Uterus (tissue), 4 donors: Measurements from ENCODE around the gene LYRM2. TPM values are rescaled to one million over a fixed set of nuclear protein-coding genes. Genes with fewer than 3 reads are reported as not detected.

Source experiments
- DNase-seq, 2 donors: peaks; one replicate each; pipeline ENCODE4 v3.0.0-alpha.2; 2019 to 2020
- H3K27ac ChIP-seq, 2 donors: fragments of 200-600 bp; sonication (generic); 1 replicate in 1 of 2; 2 replicates in 1 of 2; pipeline ENCODE4 v1.5.1; 2016 to 2018
- H3K27me3 ChIP-seq, 2 donors: fragments of 200-600 bp; sonication (generic); one replicate each; pipeline ENCODE4 v1.5.1; 2018 to 2019; ENCODE audit warnings: control low read depth in 1 of 2
- H3K36me3 ChIP-seq, 2 donors: fragments of 200-600 bp; sonication (generic); one replicate each; pipeline ENCODE4 v1.5.1; 2019; ENCODE audit warnings: control low read depth in 1 of 2
- H3K4me1 ChIP-seq, 2 donors: fragments of 200-600 bp; sonication (generic); one replicate each; pipeline ENCODE4 v1.5.1; 2018 to 2019; ENCODE audit warnings: control low read depth in 1 of 2
- H3K4me3 ChIP-seq, 2 donors: fragments of 200-600 bp; sonication (generic); 1 replicate in 1 of 2; 2 replicates in 1 of 2; pipeline ENCODE4 v1.5.1; 2018 to 2019; ENCODE audit warnings: mild to moderate bottlenecking in 1 of 2
- H3K9me3 ChIP-seq, 2 donors: fragments of 200-600 bp; sonication (generic); one replicate each; pipeline ENCODE4 v1.5.1; 2019; ENCODE audit warnings: control low read depth in 1 of 2
- POLR2A ChIP-seq, 2 donors: fragments of 450-650 bp; IDR thresholded peaks; one replicate each; pipeline ENCODE4 v1.6.1; 2016; ENCODE audit warnings: antibody characterized with exemption in 2 of 2, mild to moderate bottlenecking in 1 of 2, moderate library complexity in 1 of 2
- intact Hi-C: fragments of 100-400 bp; cut with DNase I; formaldehyde crosslinking; loops from one replicate; pipeline ENCODE4 v1.15.1; 2023; ENCODE audit warnings: low total_unique reads
- total RNA-seq, 4 donors: library from RNA; depleted of rRNA in 3 of 4; stranded (reverse); fragments of >200 nt in 3 of 4; gene quantifications; one replicate each; pipeline versions ENCODE4 v1.1.0 to v1.2.4, GENCODE V29; 2014 to 2023
- TF ChIP-seq, protein P1 (sequence below), 4 experiments: fragments of 200-600 bp in 2 of 4; fragments of 450-650 bp in 2 of 4; sonication (generic) in 2 of 4; IDR thresholded peaks; one replicate each; pipeline ENCODE4 v1.5.1; 2016 to 2019; ENCODE audit warnings: antibody characterized with exemption in 4 of 4, mild to moderate bottlenecking in 2 of 4, moderate library complexity in 1 of 4
- donor health status: DM: yes; HTN: yes; CAD: no.

The LYRM2 gene
- total RNA-seq, 4 donors from 2014 or later: 2.3 to 35.7 (median 12.2) TPM

DNA sequence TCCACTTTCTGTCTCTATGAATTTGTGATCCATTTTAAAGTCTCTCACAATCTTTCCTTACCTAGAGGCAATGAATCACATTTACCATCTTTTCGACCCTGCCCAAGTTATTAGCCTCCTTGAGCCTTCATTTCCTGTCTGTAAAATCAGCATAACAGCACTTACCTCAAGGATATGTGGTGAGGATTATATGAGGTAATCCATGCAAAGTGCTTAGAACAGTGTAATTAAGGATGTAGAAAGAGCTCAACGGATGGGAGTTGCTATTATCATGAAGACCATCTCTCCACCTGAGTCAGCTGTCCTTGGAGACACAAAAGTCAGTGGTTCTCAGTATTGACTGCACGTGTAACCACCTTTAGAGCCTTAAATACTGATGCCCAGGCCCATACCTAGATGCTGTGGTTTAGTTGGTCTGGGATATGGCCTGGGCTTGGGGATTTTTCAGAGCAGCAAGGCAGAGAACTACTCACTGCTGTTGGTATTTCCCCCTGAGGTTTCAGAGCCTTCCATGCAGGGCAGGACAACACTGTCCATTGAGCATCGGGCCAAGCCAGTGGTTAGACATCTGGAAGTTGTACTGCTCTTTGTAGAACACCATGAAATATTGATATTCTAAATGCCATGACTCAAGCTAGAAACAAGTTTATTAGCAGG is 55.8 kb downstream of the LYRM2 start:
- Histone ChIP-seq H3K9me3 (no peaks in the 10 kb centered on the region), H3K4me1 (no peaks in the 10 kb centered on the region), H3K4me3 (no peak overlapping the region), H3K36me3 (no peaks in the 10 kb centered on the region), H3K27me3 (no peaks in the 10 kb centered on the region), H3K27ac (no peak overlapping the region)
- TF ChIP-seq POLR2A (IDR thresholded peaks at IDR 0.05): no peak
- TF ChIP-seq, protein P1, sequence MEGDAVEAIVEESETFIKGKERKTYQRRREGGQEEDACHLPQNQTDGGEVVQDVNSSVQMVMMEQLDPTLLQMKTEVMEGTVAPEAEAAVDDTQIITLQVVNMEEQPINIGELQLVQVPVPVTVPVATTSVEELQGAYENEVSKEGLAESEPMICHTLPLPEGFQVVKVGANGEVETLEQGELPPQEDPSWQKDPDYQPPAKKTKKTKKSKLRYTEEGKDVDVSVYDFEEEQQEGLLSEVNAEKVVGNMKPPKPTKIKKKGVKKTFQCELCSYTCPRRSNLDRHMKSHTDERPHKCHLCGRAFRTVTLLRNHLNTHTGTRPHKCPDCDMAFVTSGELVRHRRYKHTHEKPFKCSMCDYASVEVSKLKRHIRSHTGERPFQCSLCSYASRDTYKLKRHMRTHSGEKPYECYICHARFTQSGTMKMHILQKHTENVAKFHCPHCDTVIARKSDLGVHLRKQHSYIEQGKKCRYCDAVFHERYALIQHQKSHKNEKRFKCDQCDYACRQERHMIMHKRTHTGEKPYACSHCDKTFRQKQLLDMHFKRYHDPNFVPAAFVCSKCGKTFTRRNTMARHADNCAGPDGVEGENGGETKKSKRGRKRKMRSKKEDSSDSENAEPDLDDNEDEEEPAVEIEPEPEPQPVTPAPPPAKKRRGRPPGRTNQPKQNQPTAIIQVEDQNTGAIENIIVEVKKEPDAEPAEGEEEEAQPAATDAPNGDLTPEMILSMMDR (IDR thresholded peaks at IDR 0.05): no peak
- no peak for DNase-seq
- intact Hi-C loops: no loop called here

DNA sequence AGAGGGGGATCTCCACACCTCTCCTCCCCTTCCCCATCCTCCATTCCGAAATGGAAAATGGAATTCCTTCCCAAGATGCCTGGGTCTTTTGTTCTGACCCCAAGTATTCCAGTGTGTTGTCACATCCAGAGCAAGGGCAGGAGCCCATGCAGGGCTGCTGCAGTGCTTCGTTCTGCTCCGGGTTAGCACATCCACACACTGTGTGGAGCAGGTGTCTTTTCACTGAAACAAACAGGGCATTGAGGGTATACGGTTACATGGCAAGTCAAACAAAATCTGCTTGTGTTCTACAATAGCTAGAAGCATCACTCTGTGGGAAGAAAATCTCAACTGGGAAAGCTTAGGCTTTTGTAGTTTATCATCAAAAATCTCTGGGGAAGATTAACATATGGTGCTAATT is 56.9 kb downstream of the LYRM2 start:
- Histone ChIP-seq H3K27ac (no peak overlapping the region), H3K36me3 (no peaks in the 10 kb centered on the region), H3K4me1 (no peaks in the 10 kb centered on the region), H3K4me3 (no peak overlapping the region), H3K9me3 (no peaks in the 10 kb centered on the region), H3K27me3 (no peaks in the 10 kb centered on the region)
- TF ChIP-seq, protein P1 (IDR thresholded peaks at IDR 0.05): no peak
- no peak for TF ChIP-seq POLR2A (IDR thresholded peaks at IDR 0.05)
- no peak for DNase-seq
- intact Hi-C loops: no loop called here

DNA sequence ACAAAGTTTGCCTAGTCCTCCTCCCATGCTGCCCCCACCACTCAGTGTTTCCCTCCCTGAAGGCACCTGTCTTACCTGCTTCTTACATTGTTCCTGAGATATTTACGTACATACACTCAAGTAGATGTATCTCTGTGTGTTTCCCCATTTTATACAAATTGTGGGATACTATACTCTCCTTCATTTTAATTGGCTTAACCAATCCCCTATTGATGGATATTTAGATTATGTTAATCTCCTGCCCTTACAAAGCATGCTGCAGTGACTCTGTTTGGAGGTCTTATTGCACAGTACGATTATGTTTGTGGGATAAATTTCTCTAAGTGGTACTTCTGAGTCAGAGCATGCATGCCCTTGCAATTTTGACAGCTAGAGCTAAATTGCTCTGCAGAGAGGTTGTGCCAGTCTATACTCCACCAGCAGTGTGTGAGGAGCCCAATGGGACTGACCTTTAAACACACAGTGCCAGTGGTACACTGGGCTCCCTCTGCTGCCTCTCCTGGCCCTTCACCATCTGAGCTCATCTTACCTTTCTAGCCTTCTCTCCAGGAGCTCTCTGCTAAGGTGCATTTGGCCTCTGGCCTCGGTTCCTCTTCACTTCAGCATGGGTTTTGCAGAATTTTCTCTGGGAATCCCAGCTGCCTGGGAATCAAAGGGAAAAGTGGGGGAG is 57.4 kb downstream of the LYRM2 start:
- DNase-seq: no peak
- TF ChIP-seq, protein P1 (IDR thresholded peaks at IDR 0.05): no peak
- no peak for TF ChIP-seq POLR2A (IDR thresholded peaks at IDR 0.05)
- Histone ChIP-seq H3K4me3 (no peak overlapping the region), H3K9me3 (no peaks in the 10 kb centered on the region), H3K27ac (no peak overlapping the region), H3K4me1 (no peaks in the 10 kb centered on the region), H3K36me3 (no peaks in the 10 kb centered on the region), H3K27me3 (no peaks in the 10 kb centered on the region)
- intact Hi-C loops: no loop called here

DNA sequence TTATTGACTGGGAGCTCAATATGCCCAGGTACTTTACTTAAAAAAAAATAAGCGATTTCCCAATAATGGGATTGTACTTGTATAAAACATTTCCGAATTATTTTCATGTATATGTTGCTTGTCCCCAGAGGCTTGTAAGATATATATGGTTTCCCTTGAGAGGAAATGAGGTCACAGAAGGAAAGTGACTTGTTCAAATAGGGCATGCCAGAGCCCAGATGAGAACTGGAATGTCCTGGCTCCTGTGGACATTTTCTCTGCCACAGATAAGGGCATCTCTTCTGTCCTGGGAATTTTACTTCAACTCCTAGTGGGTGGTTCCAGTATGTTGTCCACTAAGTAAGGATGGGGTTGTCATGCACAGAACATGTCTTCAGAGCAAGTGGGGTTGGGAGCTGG is 63.0 kb downstream of the LYRM2 start:
- no peak for DNase-seq
- no peaks in the 10 kb centered on the region for H3K4me1 ChIP-seq
- H3K27me3 ChIP-seq: no peaks in the 10 kb centered on the region
- H3K27ac ChIP-seq: no peak overlapping the region
- H3K9me3 ChIP-seq: no peaks in the 10 kb centered on the region
- H3K36me3 ChIP-seq: no peaks in the 10 kb centered on the region
- intact Hi-C loops: no loop called here
- TF ChIP-seq POLR2A (IDR thresholded peaks at IDR 0.05): no peak
- TF ChIP-seq, protein P1 (IDR thresholded peaks at IDR 0.05): no peak
- H3K4me3 ChIP-seq: no peak overlapping the region

DNA sequence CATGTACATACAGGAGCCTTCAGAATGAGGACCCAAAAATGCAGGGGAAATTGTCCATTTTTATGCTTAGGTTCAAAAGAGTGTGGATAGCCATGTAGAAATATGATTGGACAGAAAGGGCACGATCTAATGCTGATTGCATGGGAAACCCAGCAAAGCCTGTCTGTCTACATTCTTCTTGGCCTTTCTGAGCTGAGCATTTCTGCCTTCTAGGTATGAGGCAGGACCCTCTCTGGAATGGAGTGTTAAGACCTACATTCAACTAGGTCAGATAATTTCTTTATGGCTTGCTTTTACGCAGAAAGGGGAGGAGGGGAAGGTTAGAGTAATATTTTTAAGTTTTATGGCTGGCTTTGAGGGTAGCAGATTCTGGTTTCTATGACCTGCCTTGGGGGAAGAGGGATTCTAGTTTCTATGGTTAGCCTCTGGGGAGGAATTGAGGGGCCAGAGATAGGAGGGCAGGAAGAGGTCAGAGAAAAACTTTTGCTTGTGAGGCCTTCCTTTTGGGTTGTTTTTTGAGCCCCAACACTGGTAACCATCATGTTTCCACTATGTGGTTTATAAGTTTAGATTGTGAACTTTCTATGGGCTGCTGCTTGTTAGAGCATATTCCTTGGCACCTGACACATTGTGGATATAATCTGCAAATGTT is 63.5 kb downstream of the LYRM2 start:
- Histone ChIP-seq H3K36me3 (no peaks in the 10 kb centered on the region), H3K27ac (no peak overlapping the region), H3K4me1 (no peaks in the 10 kb centered on the region), H3K9me3 (no peaks in the 10 kb centered on the region), H3K4me3 (no peak overlapping the region), H3K27me3 (no peaks in the 10 kb centered on the region)
- DNase-seq: no peak
- no peak for TF ChIP-seq POLR2A (IDR thresholded peaks at IDR 0.05)
- TF ChIP-seq, protein P1 (IDR thresholded peaks at IDR 0.05): no peak
- intact Hi-C loops: no loop called here
